PFSK-1 (cell line): Measurements from ENCODE around the gene SLC9A3.

Source experiments
- FOXP2 ChIP-seq: optimal IDR thresholded peaks from 2 replicates; pipeline ENCODE3; 2011; ENCODE audit warnings: borderline replicate concordance, control low read depth, inconsistent platforms; ENCODE audit not compliant: insufficient read depth; ENCODE audit errors: extremely low read length, extremely low read depth
- POLR2AphosphoS5 ChIP-seq: IDR thresholded peaks from 2 replicates; pipeline ENCODE4 v1.6.1; 2012; ENCODE audit warnings: low read depth, mild to moderate bottlenecking, control low read depth, low read length, moderate library complexity
- SIN3A ChIP-seq: IDR thresholded peaks from 2 replicates; pipeline ENCODE4 v1.6.1; 2012; ENCODE audit warnings: mild to moderate bottlenecking, low read length, moderate library complexity, borderline replicate concordance; ENCODE audit not compliant: insufficient read depth
- TAF1 ChIP-seq: IDR thresholded peaks from 2 replicates; pipeline ENCODE4 v1.6.1; 2012; ENCODE audit warnings: low read length, control low read depth, borderline replicate concordance; ENCODE audit not compliant: insufficient read depth
- TF ChIP-seq, protein P1 (sequence below), 2 experiments: IDR thresholded peaks; 2 replicates each; pipeline versions ENCODE4 v1.6.1 to v1.8.0; 2011 to 2012; ENCODE audit warnings: low read depth in 2 of 2, low read length in 2 of 2, control low read depth in 1 of 2, inconsistent platforms in 1 of 2, mild to moderate bottlenecking in 1 of 2, moderate library complexity in 1 of 2; ENCODE audit not compliant: insufficient read depth in 1 of 2

SLC9A3 gene

DNA sequence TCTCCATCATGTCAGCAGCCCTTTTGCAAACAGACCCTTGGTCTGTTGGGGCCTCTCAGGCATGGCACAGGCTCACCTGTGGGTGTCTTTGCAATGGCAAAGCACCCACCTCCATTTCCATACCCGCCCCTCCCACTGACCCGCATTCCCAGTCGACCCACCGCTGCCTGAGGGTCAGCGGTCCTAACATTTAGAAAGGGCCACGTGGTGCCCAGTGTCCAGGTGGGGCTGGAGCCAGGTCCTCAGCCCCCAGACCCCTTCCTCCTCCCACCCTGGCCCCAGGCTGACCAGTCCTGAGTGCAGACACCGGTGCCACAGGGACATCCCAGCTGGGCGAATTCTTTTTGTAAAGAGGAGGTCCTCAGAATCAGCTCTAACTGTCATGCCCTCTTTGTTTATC, 44.6 kb upstream of the SLC9A3 start:
- no peak for TF ChIP-seq TAF1
- TF ChIP-seq SIN3A, result no peak
- TF ChIP-seq, protein P1, sequence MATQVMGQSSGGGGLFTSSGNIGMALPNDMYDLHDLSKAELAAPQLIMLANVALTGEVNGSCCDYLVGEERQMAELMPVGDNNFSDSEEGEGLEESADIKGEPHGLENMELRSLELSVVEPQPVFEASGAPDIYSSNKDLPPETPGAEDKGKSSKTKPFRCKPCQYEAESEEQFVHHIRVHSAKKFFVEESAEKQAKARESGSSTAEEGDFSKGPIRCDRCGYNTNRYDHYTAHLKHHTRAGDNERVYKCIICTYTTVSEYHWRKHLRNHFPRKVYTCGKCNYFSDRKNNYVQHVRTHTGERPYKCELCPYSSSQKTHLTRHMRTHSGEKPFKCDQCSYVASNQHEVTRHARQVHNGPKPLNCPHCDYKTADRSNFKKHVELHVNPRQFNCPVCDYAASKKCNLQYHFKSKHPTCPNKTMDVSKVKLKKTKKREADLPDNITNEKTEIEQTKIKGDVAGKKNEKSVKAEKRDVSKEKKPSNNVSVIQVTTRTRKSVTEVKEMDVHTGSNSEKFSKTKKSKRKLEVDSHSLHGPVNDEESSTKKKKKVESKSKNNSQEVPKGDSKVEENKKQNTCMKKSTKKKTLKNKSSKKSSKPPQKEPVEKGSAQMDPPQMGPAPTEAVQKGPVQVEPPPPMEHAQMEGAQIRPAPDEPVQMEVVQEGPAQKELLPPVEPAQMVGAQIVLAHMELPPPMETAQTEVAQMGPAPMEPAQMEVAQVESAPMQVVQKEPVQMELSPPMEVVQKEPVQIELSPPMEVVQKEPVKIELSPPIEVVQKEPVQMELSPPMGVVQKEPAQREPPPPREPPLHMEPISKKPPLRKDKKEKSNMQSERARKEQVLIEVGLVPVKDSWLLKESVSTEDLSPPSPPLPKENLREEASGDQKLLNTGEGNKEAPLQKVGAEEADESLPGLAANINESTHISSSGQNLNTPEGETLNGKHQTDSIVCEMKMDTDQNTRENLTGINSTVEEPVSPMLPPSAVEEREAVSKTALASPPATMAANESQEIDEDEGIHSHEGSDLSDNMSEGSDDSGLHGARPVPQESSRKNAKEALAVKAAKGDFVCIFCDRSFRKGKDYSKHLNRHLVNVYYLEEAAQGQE (IDR thresholded peaks at IDR 0.05; ENCODE audit: insufficient read depth in 1 of 2, low read depth in 2 of 2, low read length in 2 of 2), result no peak
- no peak for TF ChIP-seq FOXP2
- TF ChIP-seq POLR2AphosphoS5, result no peak

DNA sequence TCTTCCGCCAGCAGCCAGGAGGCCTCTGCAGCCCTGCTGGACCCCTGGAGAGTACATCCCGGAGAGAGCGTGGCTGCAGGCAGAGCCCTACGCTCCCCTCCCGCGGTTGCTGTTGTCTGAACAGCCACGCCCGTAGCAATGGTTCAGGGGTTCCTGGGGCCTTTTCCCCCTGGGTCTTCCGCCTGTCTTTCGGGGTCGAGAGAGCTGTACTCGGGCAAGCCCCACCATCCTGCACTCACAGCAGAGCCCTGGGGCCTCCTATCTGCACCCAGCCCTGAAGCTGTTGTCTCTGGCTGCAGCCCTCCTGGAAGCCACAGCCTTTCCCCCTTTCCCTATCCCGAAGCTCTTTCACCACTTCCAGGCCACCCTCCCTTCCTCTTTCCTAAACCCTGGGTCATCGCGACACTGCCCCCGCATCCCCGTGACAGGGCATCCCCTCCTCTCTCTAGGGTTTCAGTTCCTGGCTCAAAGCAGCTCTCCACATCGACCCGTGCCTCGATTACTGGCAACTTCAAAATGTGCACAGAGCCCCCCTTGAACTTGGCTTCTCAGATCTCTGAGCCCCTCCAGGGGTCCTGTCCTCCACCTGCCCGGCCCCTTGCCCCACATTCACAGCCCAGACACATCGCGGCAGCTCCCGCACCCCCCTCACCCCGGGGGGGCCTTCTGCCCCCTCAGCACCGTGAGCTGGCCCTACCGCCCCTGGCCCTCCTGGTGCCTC, 44.0 kb upstream of the SLC9A3 start:
- no peak for TF ChIP-seq FOXP2
- no peak for TF ChIP-seq TAF1
- no peak for TF ChIP-seq POLR2AphosphoS5
- TF ChIP-seq, protein P1 (IDR thresholded peaks at IDR 0.05; ENCODE audit: insufficient read depth in 1 of 2, low read depth in 2 of 2, low read length in 2 of 2), result no peak
- no peak for TF ChIP-seq SIN3A

DNA sequence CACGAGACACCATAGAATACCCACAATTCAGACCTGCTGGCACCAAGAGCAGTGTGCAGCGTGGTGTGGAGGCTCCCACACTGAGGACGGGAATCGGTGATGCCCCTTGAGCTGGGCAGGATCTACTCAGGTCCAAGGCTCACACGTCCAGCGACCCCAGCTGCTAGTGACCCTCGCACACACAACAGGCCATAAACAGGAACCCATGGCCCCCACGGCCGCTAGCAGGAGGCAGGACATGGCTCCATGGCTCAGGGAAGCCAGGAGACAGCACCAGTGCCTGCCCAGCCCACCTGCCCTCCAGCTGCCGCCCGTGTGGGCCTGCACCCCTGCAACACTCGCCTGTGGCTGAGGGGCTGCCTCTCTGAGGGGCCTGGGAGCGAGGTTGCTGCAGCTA, 43.4 kb upstream of the SLC9A3 start:
- TF ChIP-seq, protein P1 (IDR thresholded peaks at IDR 0.05; ENCODE audit: insufficient read depth in 1 of 2, low read depth in 2 of 2, low read length in 2 of 2), result no peak
- TF ChIP-seq FOXP2 (no peak), TAF1 (no peak), POLR2AphosphoS5 (no peak), SIN3A (no peak)

DNA sequence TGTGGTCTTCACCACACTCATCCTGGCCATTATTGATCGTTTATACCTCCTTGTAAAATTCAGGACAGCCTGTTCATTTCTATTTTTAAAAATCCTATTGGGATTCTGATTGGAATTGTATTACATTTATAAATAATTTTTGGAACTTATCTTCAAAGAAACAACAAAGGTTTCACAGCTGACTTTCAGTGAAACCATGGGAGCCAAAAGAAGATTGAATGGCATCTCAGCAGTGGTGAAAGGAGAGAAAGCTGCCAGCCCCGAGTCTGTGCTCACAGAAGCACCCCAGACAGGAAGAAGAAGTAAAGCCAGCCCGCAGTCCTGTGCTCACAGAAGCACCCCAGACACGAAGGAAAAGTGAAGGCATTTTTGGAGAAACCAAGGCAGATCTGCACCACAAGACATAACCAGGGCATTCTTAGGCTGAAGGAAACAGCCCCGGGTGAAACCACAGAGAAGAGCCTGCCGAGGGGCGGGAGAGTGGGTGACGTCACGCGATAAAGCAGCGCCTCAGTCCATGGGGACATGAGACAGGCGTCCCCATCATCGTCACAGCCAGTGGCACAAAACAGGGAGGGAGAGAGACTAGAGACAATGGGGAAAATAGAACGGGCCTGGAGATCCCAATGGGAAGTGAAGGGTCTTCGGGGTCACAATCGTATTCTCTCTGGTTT, 42.5 kb upstream of the SLC9A3 start:
- TF ChIP-seq SIN3A (no peak), TAF1 (no peak), FOXP2 (no peak), POLR2AphosphoS5 (no peak)
- TF ChIP-seq, protein P1 (IDR thresholded peaks at IDR 0.05; ENCODE audit: insufficient read depth in 1 of 2, low read depth in 2 of 2, low read length in 2 of 2), result no peak
